Ishikawa (cell line): ENCODE measurements around the gene USP40.

ENCODE experiments used
- CEBPB ChIP-seq: IDR thresholded peaks from 2 replicates; pipeline ENCODE4 v1.6.1; 2012
- CREB1 ChIP-seq: IDR thresholded peaks from 2 replicates; pipeline ENCODE4 v1.6.1; 2012; ENCODE audit warnings: low read depth
- EGR1 ChIP-seq: IDR thresholded peaks from 2 replicates; pipeline ENCODE4 v1.6.1; 2012
- EP300 ChIP-seq: IDR thresholded peaks from 2 replicates; pipeline ENCODE4 v1.6.1; 2012; ENCODE audit warnings: borderline replicate concordance
- FOXM1 ChIP-seq: IDR thresholded peaks from 2 replicates; pipeline ENCODE4 v1.6.1; 2012; ENCODE audit warnings: low read depth, borderline replicate concordance
- NFIC ChIP-seq: IDR thresholded peaks from 2 replicates; pipeline ENCODE4 v1.6.1; 2012
- RAD21 ChIP-seq: IDR thresholded peaks from 2 replicates; pipeline ENCODE4 v1.6.1; 2012; ENCODE audit warnings: low read depth
- TAF1 ChIP-seq: IDR thresholded peaks from 2 replicates; pipeline ENCODE4 v1.6.1; 2012; ENCODE audit warnings: low read depth, mild to moderate bottlenecking
- TCF12 ChIP-seq: IDR thresholded peaks from 2 replicates; pipeline ENCODE4 v1.6.1; 2012; ENCODE audit warnings: low read depth
- TEAD4 ChIP-seq: IDR thresholded peaks from 2 replicates; pipeline ENCODE4 v1.6.1; 2012
- USF1 ChIP-seq: IDR thresholded peaks from 2 replicates; pipeline ENCODE4 v1.6.1; 2012
- YY1 ChIP-seq: IDR thresholded peaks from 2 replicates; pipeline ENCODE4 v1.6.1; 2012; ENCODE audit warnings: low read depth
- ZBTB7A ChIP-seq: IDR thresholded peaks from 2 replicates; pipeline ENCODE4 v1.6.1; 2012; ENCODE audit warnings: low read depth
- TF ChIP-seq, protein P1 (sequence below): IDR thresholded peaks from 2 replicates; pipeline ENCODE4 v1.6.1; 2012; ENCODE audit warnings: low read depth, mild to moderate bottlenecking
- TF ChIP-seq, protein P2 (sequence below): IDR thresholded peaks from 2 replicates; pipeline ENCODE4 v1.6.1; 2012

USP40 gene

DNA sequence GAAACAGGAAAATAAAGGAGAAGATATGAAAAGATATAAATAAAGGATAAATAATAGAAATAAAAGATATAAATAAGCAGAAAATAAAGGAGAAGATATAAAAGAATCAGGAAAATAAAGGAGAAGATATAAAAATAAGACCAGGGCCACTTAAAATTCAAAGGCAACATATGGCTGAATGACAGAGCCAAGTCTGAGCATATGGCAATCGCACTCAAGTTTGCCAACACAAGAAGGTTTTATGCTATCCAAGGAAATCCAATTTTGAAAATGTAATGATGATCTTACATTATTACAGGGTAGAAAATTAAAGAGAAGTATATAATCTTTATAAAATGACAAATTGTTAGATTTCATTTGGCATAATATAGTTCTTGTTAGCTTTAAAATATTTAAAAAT lies 33.6 kb downstream of the USP40 start:
- TF ChIP-seq ZBTB7A, result no peak
- no peak for TF ChIP-seq TAF1
- no peak for TF ChIP-seq FOXM1
- TF ChIP-seq, protein P1, sequence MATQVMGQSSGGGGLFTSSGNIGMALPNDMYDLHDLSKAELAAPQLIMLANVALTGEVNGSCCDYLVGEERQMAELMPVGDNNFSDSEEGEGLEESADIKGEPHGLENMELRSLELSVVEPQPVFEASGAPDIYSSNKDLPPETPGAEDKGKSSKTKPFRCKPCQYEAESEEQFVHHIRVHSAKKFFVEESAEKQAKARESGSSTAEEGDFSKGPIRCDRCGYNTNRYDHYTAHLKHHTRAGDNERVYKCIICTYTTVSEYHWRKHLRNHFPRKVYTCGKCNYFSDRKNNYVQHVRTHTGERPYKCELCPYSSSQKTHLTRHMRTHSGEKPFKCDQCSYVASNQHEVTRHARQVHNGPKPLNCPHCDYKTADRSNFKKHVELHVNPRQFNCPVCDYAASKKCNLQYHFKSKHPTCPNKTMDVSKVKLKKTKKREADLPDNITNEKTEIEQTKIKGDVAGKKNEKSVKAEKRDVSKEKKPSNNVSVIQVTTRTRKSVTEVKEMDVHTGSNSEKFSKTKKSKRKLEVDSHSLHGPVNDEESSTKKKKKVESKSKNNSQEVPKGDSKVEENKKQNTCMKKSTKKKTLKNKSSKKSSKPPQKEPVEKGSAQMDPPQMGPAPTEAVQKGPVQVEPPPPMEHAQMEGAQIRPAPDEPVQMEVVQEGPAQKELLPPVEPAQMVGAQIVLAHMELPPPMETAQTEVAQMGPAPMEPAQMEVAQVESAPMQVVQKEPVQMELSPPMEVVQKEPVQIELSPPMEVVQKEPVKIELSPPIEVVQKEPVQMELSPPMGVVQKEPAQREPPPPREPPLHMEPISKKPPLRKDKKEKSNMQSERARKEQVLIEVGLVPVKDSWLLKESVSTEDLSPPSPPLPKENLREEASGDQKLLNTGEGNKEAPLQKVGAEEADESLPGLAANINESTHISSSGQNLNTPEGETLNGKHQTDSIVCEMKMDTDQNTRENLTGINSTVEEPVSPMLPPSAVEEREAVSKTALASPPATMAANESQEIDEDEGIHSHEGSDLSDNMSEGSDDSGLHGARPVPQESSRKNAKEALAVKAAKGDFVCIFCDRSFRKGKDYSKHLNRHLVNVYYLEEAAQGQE, result no peak
- TF ChIP-seq YY1, result no peak
- no peak for TF ChIP-seq CREB1
- no peak for TF ChIP-seq RAD21
- TF ChIP-seq NFIC, result no peak
- no peak for TF ChIP-seq TCF12

DNA sequence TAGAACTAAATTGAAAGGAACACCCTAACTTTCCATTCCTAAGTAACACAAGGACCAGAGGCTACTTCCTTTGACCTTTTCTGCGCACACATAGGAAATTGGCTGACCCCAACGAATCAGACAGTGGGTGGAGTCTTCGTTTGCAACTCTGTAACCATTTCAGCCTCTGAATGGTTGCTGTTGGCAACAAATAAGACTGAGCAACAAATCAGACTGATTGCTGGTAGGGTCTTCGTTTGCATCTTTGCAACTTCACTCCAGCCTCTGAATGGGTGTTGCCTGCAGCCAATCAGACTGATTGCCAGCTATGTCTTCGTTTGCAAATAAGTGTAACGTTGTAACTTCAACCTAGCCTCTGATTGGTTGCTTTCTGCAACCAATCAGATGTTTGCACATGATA lies 34.6 kb downstream of the USP40 start:
- TF ChIP-seq YY1, result no peak
- TF ChIP-seq, protein P2, sequence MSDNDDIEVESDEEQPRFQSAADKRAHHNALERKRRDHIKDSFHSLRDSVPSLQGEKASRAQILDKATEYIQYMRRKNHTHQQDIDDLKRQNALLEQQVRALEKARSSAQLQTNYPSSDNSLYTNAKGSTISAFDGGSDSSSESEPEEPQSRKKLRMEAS, result no peak
- TF ChIP-seq CREB1, result no peak
- TF ChIP-seq, protein P1, result no peak
- TF ChIP-seq TAF1, result no peak
- no peak for TF ChIP-seq TCF12
- no peak for TF ChIP-seq NFIC
- no peak for TF ChIP-seq TEAD4
- no peak for TF ChIP-seq EP300
- no peak for TF ChIP-seq EGR1
- no peak for TF ChIP-seq ZBTB7A
- TF ChIP-seq RAD21, result no peak
- TF ChIP-seq FOXM1, result no peak
- TF ChIP-seq USF1, result no peak
- TF ChIP-seq CEBPB, result no peak

GRCh38 chr2:233530381-233530780 lies 36.2 kb downstream of the USP40 start:
- TF ChIP-seq USF1, result no peak
- TF ChIP-seq, protein P1, result no peak

- TF ChIP-seq EP300 (no peak), CEBPB (no peak), TEAD4 (no peak), RAD21 (no peak), TCF12 (no peak), ZBTB7A (no peak), EGR1 (no peak), USF1 (no peak), NFIC (no peak), CREB1 (no peak), YY1 (no peak)
- TF ChIP-seq, protein P1, result no peak
- TF ChIP-seq, protein P2, result no peak
Observed at GRCh38 chr2:233528182-233528581, 38.4 kb downstream of the USP40 start.
